ENCODE measurements around the gene PRDM11.

The PRDM11 gene

GRCh38 chr11:45145083-45145378 lies 1.4 kb upstream of the PRDM11 start:
- no peak for TF ChIP-seq JUND (IDR thresholded peaks at IDR 0.05; ENCODE audit: low read depth)
- in situ Hi-C loops (cut with HindIII; ENCODE audit: low pct_unique_long_range_greater_than_20kb, low sequenced_read_pairs): no loop called here
- no peak for DNase-seq (ENCODE audit: low read depth in 1 of 2, low spot score in 1 of 2)

- peak; percentile 74 to 76 for DNase-seq (ENCODE audit: low read depth in 1 of 2, low spot score in 1 of 2)
- TF ChIP-seq JUND (IDR thresholded peaks at IDR 0.05; ENCODE audit: low read depth): no peak
- in situ Hi-C loops (cut with HindIII; ENCODE audit: low pct_unique_long_range_greater_than_20kb, low sequenced_read_pairs): no loop called here
Observed at GRCh38 chr11:45145379-45146071, 914 bp upstream of the PRDM11 start.

GRCh38 chr11:45147017-45147728 lies 734 bp downstream of the PRDM11 start:
- no peak for TF ChIP-seq JUND (IDR thresholded peaks at IDR 0.05; ENCODE audit: low read depth)
- peak; percentile 99 to 100 for DNase-seq (ENCODE audit: low read depth in 1 of 2, low spot score in 1 of 2)
- in situ Hi-C loops (cut with HindIII; ENCODE audit: low pct_unique_long_range_greater_than_20kb, low sequenced_read_pairs): no loop called here

GRCh38 chr11:45147891-45148675 lies 1.6 kb downstream of the PRDM11 start:
- no peak for DNase-seq (ENCODE audit: low read depth in 1 of 2, low spot score in 1 of 2)
- no peak for TF ChIP-seq JUND (IDR thresholded peaks at IDR 0.05; ENCODE audit: low read depth)
- in situ Hi-C loops (cut with HindIII; ENCODE audit: low pct_unique_long_range_greater_than_20kb, low sequenced_read_pairs): no loop called here

GRCh38 chr11:45149483-45150056 lies 3.1 kb downstream of the PRDM11 start:
- in situ Hi-C loops (cut with HindIII; ENCODE audit: low pct_unique_long_range_greater_than_20kb, low sequenced_read_pairs): no loop called here
- no peak for TF ChIP-seq JUND (IDR thresholded peaks at IDR 0.05; ENCODE audit: low read depth)
- no peak for DNase-seq (ENCODE audit: low read depth in 1 of 2, low spot score in 1 of 2)

GRCh38 chr11:45150301-45150700 lies 3.9 kb downstream of the PRDM11 start:
- no peak for TF ChIP-seq JUND (IDR thresholded peaks at IDR 0.05; ENCODE audit: low read depth)
- no peak for DNase-seq (ENCODE audit: low read depth in 1 of 2, low spot score in 1 of 2)
- in situ Hi-C loops (cut with HindIII; ENCODE audit: low pct_unique_long_range_greater_than_20kb, low sequenced_read_pairs): no loop called here

GRCh38 chr11:45150943-45151342 lies 4.5 kb downstream of the PRDM11 start:
- no peak for DNase-seq (ENCODE audit: low read depth in 1 of 2, low spot score in 1 of 2)
- no peak for TF ChIP-seq JUND (IDR thresholded peaks at IDR 0.05; ENCODE audit: low read depth)
- in situ Hi-C loops (cut with HindIII; ENCODE audit: low pct_unique_long_range_greater_than_20kb, low sequenced_read_pairs): no loop called here

GRCh38 chr11:45151362-45151982 lies 5.0 kb downstream of the PRDM11 start:
- in situ Hi-C loops (cut with HindIII; ENCODE audit: low pct_unique_long_range_greater_than_20kb, low sequenced_read_pairs): no loop called here
- no peak for DNase-seq (ENCODE audit: low read depth in 1 of 2, low spot score in 1 of 2)
- no peak for TF ChIP-seq JUND (IDR thresholded peaks at IDR 0.05; ENCODE audit: low read depth)

GRCh38 chr11:45152740-45153595 lies 6.5 kb downstream of the PRDM11 start:
- TF ChIP-seq JUND (IDR thresholded peaks at IDR 0.05; ENCODE audit: low read depth): no peak
- in situ Hi-C loops (cut with HindIII; ENCODE audit: low pct_unique_long_range_greater_than_20kb, low sequenced_read_pairs): no loop called here
- no peak for DNase-seq (ENCODE audit: low read depth in 1 of 2, low spot score in 1 of 2)

- TF ChIP-seq JUND (IDR thresholded peaks at IDR 0.05; ENCODE audit: low read depth): no peak
- no peak for DNase-seq (ENCODE audit: low read depth in 1 of 2, low spot score in 1 of 2)
Observed at GRCh38 chr11:45154276-45154675, 7.8 kb downstream of the PRDM11 start.

GRCh38 chr11:45155058-45155551 lies 8.7 kb downstream of the PRDM11 start:
- no peak for TF ChIP-seq JUND (IDR thresholded peaks at IDR 0.05; ENCODE audit: low read depth)
- DNase-seq (ENCODE audit: low read depth in 1 of 2, low spot score in 1 of 2): no peak
- in situ Hi-C loops (cut with HindIII; ENCODE audit: low pct_unique_long_range_greater_than_20kb, low sequenced_read_pairs): no loop called here

More at GRCh38 chr11:45154276-45154675, 7.8 kb downstream of the PRDM11 start:
- in situ Hi-C loops (cut with HindIII; ENCODE audit: low pct_unique_long_range_greater_than_20kb, low sequenced_read_pairs): no loop called here

Measured in T47D (cell line).